Measurements from ENCODE around the gene LTB4R. TPM values are rescaled to one million over a fixed set of nuclear protein-coding genes. Genes with fewer than 3 reads are reported as not detected.

Gene LTB4R, protein sequence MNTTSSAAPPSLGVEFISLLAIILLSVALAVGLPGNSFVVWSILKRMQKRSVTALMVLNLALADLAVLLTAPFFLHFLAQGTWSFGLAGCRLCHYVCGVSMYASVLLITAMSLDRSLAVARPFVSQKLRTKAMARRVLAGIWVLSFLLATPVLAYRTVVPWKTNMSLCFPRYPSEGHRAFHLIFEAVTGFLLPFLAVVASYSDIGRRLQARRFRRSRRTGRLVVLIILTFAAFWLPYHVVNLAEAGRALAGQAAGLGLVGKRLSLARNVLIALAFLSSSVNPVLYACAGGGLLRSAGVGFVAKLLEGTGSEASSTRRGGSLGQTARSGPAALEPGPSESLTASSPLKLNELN
- 33.2 and 49.2 TPM in 2 replicates for total RNA-seq (2011; cell fraction: chromatin; rRNA removed; ENCODE audit: low replicate concordance)
- total RNA-seq (2011; cell fraction: nucleolus; rRNA removed) = 24.1 and 29.2 TPM in 2 replicates
- 31.0 and 48.7 TPM in 2 replicates for total RNA-seq (2011; cell fraction: nucleoplasm; rRNA removed)
- total RNA-seq (2014; rRNA removed) (2.8 and 3.6 TPM in 2 replicates), total RNA-seq (2014; rRNA removed; fragmentation: Illumina TruSeq; extraction: Trizol) (1.7 and 1.8 TPM in 2 replicates), total RNA-seq (2015; rRNA removed; fragmentation: Illumina TruSeq; extraction: Trizol) (2.1 and 2.3 TPM in 2 replicates), total RNA-seq (2021) (3.7 and 7.0 TPM in 2 replicates), polyA plus RNA-seq (2011; rRNA removed) (4.0 and 4.3 TPM in 2 replicates), polyA plus RNA-seq (2014; fragmentation: Illumina TruSeq; extraction: Trizol) (4.4 and 4.8 TPM in 2 replicates), polyA plus RNA-seq (2014; fragmentation: Nextera tagmentation; extraction: Ambion mirVana) (under 1 TPM; 0.38 to 0.61 TPM), polyA plus RNA-seq (2014; rRNA removed) (10.5 and 11.4 TPM in 2 replicates), polyA minus RNA-seq (2011; rRNA and poly(A)+ RNA removed) (2.3 and 3.0 TPM in 2 replicates), Bru-seq, nascent RNA (percentile 68 among the genes with signal in this experiment), BruChase-seq, experiment 1, labeled RNA remaining after a 2-hour chase (percentile 68 among the genes with signal in this experiment), BruChase-seq, experiment 2, labeled RNA remaining after a 6-hour chase (percentile 71 among the genes with signal in this experiment)
- polyA plus RNA-seq (2011; cell fraction: cytosol; rRNA removed) = 1.9 and 3.5 TPM in 2 replicates
- 50.4 and 117 TPM in 2 replicates for polyA plus RNA-seq (2011; cell fraction: nucleus; rRNA removed)
- 4.5 and 8.0 TPM in 2 replicates for polyA plus RNA-seq (2012)
- polyA minus RNA-seq (2011; cell fraction: cytosol; rRNA and poly(A)+ RNA removed) = 1.1 and 1.4 TPM in 2 replicates
- polyA minus RNA-seq (2011; cell fraction: nucleus; rRNA and poly(A)+ RNA removed) = 6.9 and 10.2 TPM in 2 replicates
- long read RNA-seq, experiment 1, full-length matches to known transcripts = 1 of 25 reads
- long read RNA-seq, experiment 1, partial matches to known transcripts = 0 of 25 reads
- long read RNA-seq, experiment 1, other reads (novel, unspliced or antisense) = 24 of 25 reads
- long read RNA-seq, experiment 2, partial matches to known transcripts = 0 of 2 reads
- long read RNA-seq, experiment 2, other reads (novel, unspliced or antisense) = 2 of 2 reads
- long read RNA-seq, experiment 3 = 0 reads

DNA sequence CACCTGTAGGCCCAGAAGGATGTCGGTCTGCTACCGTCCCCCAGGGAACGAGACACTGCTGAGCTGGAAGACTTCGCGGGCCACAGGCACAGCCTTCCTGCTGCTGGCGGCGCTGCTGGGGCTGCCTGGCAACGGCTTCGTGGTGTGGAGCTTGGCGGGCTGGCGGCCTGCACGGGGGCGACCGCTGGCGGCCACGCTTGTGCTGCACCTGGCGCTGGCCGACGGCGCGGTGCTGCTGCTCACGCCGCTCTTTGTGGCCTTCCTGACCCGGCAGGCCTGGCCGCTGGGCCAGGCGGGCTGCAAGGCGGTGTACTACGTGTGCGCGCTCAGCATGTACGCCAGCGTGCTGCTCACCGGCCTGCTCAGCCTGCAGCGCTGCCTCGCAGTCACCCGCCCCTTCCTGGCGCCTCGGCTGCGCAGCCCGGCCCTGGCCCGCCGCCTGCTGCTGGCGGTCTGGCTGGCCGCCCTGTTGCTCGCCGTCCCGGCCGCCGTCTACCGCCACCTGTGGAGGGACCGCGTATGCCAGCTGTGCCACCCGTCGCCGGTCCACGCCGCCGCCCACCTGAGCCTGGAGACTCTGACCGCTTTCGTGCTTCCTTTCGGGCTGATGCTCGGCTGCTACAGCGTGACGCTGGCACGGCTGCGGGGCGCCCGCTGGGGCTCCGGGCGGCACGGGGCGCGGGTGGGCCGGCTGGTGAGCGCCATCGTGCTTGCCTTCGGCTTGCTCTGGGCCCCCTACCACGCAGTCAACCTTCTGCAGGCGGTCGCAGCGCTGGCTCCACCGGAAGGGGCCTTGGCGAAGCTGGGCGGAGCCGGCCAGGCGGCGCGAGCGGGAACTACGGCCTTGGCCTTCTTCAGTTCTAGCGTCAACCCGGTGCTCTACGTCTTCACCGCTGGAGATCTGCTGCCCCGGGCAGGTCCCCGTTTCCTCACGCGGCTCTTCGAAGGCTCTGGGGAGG is at the start of gene LTB4R:
LTB4R (plus strand) TSS at position 857 of the 959 bp plus-strand sequence. CDS start 4,150 bp downstream, outside the sequence.
- 97% methylated on average over 42 of the region's 99 CpGs for WGBS (ENCODE audit: insufficient coverage, low coverage, missing lambda C conversion rate)
- Histone ChIP-seq H3K27me3 (ENCODE audit: control insufficient read depth in 2 of 2, insufficient read depth in 2 of 2, low read length in 2 of 2) (no peaks in the 10 kb centered on the region), H3K4me1 (replicated peaks in 1 of 2; ENCODE audit: control insufficient read depth in 2 of 2, insufficient read depth in 2 of 2, low read length in 2 of 2) (peaks cover 8 to 11% of the 10 kb centered on the region in 2 experiments; a peak in 4 of 5 replicates), H3K27ac (ENCODE audit: extremely low read depth, low read depth, low read length) (no peak within 1 kb of the TSS), H3K9me3 (replicated peaks; ENCODE audit: control insufficient read depth, insufficient read depth, low read depth, low read length) (no peaks in the 10 kb centered on the region), H2AFZ (ENCODE audit: low read depth, low read length) (no peak within 1 kb of the TSS), H3K4me2 (ENCODE audit: insufficient read depth, low read length) (no peak within 1 kb of the TSS), H3K36me3 (ENCODE audit: control insufficient read depth, insufficient read depth, low read length) (peaks cover 39% of the 10 kb centered on the region; the same call in 2 of the 3 replicates), H3K4me3 (no peak within 1 kb of the TSS), H3K79me2 (ENCODE audit: control insufficient read depth, insufficient read depth, low read length) (no peaks in the 10 kb centered on the region), H4K20me1 (replicated peaks; ENCODE audit: control insufficient read depth, insufficient read depth, low read length) (no peaks in the 10 kb centered on the region), H3K9me1 (ENCODE audit: control insufficient read depth, insufficient read depth, low read length) (no peaks in the 10 kb centered on the region), H3K9ac (ENCODE audit: insufficient read depth in 1 of 2, low read depth in 2 of 2, low read length in 2 of 2) (no peak within 1 kb of the TSS)
- BruUV-seq (replicated peaks) = no TSS peak
- TF ChIP-seq PHTF2 (CRISPR knock-in tag; IDR thresholded peaks at IDR 0.05) (no peak), MAFF (IDR thresholded peaks at IDR 0.05; ENCODE audit: low read length) (no peak), ZNF311 (CRISPR knock-in tag; IDR thresholded peaks at IDR 0.05) (no peak)
- TF ChIP-seq, protein P1, sequence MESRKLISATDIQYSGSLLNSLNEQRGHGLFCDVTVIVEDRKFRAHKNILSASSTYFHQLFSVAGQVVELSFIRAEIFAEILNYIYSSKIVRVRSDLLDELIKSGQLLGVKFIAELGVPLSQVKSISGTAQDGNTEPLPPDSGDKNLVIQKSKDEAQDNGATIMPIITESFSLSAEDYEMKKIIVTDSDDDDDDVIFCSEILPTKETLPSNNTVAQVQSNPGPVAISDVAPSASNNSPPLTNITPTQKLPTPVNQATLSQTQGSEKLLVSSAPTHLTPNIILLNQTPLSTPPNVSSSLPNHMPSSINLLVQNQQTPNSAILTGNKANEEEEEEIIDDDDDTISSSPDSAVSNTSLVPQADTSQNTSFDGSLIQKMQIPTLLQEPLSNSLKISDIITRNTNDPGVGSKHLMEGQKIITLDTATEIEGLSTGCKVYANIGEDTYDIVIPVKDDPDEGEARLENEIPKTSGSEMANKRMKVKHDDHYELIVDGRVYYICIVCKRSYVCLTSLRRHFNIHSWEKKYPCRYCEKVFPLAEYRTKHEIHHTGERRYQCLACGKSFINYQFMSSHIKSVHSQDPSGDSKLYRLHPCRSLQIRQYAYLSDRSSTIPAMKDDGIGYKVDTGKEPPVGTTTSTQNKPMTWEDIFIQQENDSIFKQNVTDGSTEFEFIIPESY (CRISPR knock-in tag; IDR thresholded peaks at IDR 0.05) = peak; percentile 92
- no peak for ATAC-seq
- ChIA-PET POLR2A (interaction anchor here (0.6 kb wide), 1 partner anchor 165 kb away, joined by 4 read pairs; no protein-coding TSS in a partner anchor), CTCF (ENCODE audit: low intra/inter-chr PET ratio) (no interaction called here)
- intact Hi-C loops (cut with micrococcal nuclease) = no loop called here
- in situ Hi-C loops (cut with MboI) = no loop called here
- DNase-seq (ENCODE audit: extremely low read depth in 1 of 4, low spot score in 3 of 4) = no peak
- no peak for FAIRE-seq

Data from K562 (cell line).